Hepatic stellate cell (primary cell): ENCODE data around the gene SEMA4A.
A peak's percentile ranks its signal among the peaks of the same experiment; 100 is the strongest.
"Not testable (repeated sequence)": the region's sequence is repeated elsewhere in the genome, so short reads cannot be mapped to it uniquely, and the experiment has no call there.

Source experiments
- DNase-seq: peaks from one replicate; pipeline ENCODE4 v3.0.0; 2011; ENCODE audit warnings: low spot score

Gene SEMA4A

DNA sequence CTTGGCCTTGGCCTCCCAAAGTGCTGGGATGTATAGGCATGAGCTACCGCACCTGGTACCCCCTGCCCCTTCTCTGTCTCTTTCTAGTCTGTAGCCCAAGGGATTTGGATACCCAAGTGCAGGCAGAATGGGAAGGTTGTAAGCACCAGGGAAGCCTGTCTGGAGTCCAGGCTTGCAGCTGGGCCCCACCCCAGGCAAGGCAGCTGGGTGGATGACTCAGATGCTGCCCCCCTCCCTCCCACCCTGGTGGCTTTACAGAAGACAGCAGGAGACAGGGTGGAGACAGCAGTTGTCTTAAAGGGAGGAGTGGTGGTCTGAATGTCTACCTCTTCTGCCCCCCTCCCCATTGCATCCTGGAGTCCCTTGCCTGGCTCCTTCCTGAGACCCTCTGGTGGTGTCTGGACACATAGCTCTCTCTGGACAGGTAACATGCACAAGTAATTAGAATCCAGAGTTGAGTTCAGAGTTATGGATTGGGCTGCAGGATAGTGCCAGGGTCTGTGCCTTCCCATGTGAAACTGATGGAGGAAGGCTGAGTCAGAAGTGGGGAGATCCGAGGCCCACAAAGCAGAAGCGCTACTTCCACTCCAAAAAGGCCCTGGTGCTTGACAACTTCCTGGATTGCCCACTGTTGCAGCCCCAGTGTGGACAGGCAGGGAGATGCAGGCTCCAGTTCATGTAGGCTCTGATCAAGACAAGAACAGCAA, 33.7 kb upstream of the SEMA4A start:
- DNase-seq = peak; percentile 78

DNA sequence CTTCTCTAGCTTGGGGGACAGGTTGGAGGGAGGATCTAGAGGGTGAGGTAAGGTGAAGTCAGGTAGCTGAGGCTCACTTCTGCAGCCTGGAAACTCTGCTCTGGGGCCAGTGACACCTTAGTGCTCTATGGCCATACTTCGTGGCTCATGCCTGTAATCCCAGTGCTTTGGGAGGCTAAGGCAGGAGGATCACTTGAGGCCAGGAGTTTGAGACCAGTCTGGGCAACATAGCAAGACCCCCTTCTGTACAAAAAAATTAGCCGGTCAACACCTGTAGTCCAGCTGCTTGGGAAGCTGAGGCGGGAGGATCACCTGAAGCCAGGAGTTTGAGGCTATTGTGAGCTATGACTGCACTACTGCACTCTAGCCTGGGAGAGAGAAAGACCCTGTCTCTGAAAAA, 33.1 kb upstream of the SEMA4A start:
- DNase-seq = no peak

DNA sequence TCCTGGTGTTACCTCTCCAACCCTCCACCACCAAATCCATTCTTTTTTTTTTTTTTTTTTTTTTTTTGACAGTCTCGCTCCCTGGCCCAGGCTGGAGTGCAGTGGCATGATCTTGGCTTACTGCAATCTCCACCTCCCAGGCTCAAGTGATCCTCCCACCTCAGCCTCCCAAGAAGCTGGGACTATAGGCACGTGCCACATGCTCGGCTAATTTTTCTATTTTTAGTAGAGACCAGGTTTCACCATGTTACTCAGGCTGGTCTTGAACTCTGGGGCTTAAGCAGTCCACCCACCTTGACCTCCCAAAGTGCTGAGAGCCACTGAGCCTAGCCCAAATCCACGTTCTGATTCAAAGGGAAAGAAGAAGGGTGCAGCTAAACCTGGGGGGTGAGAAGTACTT, 32.4 kb upstream of the SEMA4A start:
- DNase-seq = not testable (repeated sequence)

DNA sequence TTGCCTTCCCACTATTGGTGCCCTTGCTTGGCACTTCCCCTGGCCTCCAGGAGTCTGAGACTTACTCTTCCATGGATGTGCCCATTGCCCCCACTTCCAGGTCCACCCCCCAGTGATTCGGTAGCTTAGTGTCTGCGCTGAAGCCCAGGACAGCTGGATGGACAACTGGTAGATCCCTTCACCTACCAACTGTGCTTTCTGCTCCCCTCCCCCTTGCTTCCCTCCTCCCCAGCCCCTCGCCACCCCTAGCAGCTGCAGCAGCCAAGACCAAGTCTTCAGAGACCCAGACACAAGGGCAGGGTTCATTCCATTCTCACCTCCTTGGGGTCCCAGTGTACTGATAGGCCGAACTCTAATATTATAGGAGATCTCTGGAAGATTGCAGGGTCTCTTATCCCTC, 31.9 kb upstream of the SEMA4A start:
- DNase-seq = no peak

DNA sequence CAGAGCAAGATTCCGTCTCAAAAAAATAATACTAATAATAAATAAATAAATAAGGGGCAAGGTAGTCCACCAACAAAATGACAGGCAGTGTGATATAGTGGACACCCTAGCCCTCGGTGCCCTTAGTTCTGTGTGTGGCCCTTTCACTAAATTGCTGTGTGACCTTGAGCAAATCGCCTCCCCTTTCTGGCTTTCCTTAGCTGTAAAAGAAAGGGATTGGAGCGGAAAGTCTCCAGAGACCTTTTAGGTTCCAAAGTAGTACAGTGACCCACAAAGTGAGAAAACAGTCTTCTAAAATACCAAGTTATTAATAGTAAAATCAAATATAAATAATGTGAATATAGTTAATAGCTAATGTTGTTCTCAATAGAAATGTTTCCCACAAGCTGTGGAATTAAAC, 31.3 kb upstream of the SEMA4A start:
- DNase-seq = no peak

DNA sequence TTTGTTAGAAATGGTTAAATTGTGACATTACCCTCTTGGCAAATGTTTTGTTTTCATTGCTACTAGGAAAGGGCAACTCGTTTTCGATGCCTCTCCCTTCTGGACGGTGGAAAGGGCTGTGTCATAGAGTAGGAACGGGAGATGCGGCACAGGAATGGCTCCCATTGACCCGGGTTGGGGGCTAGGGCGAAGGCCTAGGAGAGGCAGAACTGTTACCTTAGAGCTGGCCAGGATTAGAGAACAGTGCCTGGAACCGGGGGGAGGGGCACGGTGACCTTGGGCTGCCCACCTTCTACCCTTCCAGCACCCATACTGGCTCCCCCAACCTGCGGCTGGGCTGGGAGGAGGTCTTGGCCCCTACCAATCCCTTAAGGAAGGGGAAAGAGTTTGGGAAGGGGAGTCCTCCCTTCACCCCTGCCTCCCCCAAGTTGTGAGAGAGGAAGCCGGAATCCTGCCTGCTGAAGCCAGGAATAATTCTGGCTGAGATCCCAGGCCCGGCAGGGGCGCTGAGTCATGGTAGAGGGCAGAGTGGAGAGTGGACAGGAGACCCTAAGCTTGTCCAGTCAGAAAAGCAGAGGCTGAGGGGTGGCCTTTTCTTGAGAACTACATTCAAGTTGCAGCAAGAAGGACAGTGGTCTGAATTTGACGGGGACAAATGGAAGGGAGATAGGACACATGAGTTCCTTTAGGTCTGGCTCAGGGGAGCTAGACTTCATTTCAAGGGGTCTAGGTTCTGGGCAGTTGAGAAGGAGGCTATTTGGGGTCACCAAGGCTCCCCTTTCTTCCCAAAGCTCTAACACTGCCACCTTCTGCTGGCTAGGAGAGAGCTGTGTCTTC, 30.6 kb upstream of the SEMA4A start:
- DNase-seq = peak; percentile 59

DNA sequence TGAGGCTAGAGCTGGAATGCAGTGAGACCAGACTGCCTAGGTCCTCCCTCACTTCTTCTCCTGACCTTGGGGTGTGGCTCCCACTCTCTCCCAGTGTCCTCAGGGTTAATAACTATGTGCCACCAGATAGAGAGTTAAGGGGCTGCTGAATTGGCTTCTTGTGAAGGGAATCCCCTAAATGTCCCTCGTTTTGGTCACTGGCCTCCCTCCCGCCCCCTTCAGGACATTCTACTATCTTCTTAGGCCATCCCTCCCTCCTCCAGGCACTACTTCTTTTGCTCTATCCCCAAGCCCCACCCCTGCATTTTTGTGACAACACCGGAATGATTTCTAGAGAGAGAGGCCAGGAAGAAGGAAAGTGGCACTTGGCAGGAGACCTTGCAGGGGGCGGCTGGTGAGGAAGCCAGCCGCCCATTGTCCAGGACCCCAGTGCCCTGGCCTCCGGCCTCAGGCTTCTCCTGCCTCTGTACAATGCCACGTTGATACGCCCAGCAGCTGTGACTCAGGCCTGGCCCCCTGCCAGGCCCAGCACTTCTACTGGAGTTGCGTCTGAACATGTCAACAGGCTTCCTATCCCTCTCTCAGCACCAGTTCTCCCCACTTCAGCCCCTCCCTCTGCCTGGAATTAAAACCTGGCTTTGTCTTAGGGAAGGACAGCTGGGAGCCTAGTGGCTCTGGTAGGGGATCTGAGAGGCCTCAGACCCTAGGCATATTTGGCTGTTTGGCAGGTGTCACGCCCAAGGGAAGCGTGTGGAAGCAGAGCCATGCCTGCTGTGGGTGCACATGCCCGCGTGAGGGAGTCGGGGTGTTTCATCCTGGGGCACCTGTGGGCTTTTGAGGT, 29.8 kb upstream of the SEMA4A start:
- DNase-seq = peak; percentile 59

DNA sequence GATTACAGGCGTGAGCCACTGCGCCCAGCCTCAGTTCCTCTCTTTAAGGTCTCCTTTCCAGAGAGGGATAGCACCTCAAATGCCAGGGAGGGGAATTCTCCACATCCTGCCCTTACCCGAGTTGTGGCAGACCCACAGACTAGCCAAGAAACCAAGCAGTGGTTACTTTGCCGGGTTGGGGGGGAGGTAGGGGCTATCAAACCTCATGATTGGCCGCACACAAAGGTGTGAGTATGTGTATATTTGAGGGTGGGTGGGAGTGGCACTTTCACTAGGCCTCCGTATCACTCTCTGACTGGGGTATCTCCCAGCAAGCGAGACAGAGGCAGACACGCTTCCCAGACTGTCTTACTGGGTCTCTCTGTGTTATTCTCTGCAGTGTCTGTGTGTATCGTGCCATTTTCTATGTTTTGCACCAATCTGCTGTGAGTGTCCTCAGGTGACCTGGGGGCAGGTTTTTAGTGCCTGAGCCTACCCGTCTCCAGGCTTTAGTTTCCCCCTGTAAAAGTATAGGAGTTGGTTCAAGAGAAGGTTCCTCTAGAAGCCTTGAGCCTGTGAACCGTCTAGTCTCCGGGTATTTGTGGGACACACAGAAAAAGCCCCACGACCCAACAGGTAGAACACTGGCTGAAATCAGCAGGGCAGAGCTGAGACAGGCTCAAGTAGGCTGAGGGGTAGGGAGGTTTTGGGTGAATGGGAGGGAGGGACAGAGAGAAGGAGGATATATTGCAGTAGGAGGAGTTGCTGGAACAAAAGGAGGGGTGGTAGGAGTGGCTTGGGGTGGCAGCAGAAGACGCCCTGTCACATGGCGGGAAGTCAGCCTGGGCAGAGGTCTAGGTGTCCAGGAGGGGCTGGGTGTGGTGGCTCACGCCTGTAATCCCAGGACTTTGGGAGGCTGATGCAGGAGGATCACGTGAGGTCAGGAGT, 28.6 kb upstream of the SEMA4A start:
- no peak for DNase-seq

DNA sequence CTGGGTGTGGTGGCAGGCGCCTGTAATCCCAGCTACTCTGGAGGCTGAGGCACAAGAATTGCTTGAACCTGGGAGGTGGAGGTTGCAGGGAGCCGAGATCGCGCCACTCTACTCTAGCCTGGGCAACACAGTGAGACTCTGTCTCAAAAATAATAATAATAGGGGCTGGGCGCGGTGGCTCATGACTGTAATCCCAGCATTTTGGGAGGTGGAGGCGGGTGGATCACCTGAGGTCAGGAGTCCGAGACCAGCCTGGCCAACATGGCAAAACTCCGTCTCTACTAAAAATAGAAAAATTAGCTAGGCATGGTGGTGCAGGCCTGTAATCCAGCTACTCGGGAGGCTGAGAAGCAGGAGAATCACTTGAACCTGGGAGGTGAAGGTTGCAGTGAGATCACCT, 27.8 kb upstream of the SEMA4A start:
- not testable (repeated sequence) for DNase-seq

DNA sequence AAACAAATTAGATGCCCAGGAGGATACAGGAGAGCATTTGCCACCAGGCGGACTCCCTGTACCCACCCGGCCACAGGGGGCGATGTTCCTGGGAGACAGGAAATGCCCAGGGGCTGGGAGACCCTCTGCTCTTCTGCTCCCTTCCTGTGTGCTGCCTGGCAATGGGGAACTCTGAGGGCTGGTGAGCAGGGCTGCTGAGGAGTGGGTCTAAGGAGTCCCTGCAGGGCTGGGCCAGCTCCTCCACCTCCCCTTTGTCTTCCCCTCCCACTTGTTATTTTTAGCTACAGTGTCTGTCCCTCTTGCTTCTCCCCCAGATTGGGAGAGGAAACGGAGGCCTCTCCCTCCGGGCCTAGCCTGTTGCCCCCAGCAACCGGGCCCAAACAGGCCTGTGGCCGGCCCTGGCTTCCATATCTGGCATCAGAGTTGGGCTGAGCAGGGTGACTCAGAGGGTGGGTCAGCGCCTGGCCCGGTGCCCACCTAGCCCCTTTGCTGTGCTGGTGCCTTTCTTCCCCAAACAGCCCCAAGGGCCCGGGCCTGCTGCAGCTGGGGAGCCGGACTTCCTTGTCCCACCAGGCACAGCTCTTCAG, 27.2 kb upstream of the SEMA4A start:
- peak; percentile 84 for DNase-seq

DNA sequence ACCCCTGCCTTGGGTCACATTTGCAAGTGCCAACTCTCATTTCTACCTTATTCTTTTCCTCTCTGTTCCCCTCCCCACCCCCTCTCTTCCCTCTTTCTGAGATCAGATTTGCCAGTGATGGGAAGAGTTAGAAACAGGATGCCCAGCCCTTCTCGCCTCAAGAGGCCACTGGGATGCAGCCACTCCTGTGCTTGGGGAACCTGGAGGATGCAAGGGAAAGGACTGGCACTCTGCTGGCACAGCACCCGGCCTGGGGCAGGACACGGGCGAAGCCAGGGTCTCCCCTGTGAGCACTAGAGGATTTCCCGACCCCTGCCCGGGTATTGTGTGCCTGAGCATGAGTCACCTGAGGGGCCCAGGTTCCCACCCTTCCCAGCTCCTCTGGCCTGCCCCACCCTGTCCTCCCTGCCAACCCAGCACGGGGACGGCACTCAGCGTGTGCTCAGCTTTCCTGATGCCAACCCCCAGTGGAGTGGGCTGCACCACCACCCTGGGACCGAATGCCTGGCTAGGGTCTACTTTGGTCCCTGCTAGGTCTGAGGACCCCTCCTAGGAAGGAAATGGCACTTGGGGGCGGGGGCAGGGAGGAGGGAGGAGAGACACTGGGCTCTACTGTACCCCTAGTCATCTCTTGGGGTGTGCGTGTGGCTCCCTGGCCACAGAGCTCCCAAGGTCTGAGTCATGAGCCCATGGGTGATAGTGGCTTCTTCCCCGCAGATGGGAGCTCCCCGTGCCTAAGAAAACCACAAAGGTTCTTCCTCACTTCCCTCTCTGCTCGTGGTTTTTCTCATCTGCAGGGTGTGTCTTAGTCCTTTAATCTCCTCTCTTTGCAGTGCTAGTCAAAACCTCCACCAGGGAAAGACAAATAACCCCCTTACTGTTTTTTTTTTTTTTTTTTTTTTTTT, 26.5 kb upstream of the SEMA4A start:
- peak; percentile 69 for DNase-seq

DNA sequence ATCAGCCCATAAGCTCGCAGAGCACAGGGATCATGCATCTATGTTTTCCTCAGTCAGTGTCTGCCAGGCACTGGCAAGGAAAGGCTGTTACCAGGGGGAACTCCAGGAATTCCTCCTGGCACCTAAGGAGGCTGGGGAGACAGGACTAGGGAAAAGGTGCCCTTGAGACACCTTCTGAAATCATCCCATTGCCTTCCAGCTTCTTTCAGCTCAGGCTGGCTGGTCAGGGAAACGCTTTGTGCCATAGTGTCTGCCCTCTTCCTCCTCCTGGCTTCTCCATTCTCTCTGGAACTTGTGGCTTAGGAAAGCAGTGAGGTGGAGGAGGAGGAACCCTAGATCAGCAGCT, 25.1 kb upstream of the SEMA4A start:
- DNase-seq = no peak

DNA sequence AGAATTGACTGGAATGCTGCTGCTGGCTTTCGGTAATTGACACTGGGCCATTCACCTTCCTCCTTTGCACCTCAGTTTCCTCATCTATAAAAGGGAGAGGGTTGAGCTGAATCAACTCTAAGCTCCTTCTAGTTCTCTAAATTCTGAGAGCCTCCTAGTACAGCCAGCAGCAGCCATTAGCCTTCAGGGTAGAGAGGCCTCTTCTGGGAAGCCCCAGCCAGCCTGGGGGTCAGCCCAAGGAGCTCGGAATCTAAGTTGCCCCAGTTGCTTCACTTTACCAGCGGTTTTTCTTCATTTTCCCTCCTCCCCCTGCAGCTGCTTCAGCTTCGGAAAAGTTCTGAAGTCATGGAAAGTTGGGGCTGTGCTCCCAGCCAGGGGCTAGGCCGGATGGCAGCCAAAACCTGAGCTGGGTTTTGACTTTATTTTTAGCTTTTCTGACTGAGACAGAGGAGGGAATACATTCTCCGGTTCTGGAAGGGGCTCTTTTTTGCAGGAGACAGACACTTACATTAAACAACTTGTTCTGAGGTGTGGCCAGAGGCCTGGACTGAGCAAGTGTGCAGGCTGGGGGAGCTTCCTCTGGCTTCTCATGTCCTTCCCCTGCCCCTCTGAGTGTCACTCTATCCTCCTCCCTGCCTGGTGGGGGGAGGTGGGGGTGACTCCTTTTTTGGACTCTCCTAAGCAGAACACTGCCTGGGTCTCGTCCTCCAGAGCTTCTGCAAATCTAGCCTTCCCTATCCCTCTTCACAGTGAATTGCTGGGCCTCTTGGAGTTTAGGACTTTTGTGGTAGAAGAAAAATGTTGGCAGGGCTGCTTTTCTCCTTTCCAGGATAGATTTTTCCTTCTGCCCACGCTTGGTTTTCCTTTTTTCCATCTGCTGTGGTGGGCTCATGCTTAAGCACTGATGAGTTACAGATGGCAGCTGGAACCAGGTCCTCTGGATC, 24.5 kb upstream of the SEMA4A start:
- DNase-seq = no peak

DNA sequence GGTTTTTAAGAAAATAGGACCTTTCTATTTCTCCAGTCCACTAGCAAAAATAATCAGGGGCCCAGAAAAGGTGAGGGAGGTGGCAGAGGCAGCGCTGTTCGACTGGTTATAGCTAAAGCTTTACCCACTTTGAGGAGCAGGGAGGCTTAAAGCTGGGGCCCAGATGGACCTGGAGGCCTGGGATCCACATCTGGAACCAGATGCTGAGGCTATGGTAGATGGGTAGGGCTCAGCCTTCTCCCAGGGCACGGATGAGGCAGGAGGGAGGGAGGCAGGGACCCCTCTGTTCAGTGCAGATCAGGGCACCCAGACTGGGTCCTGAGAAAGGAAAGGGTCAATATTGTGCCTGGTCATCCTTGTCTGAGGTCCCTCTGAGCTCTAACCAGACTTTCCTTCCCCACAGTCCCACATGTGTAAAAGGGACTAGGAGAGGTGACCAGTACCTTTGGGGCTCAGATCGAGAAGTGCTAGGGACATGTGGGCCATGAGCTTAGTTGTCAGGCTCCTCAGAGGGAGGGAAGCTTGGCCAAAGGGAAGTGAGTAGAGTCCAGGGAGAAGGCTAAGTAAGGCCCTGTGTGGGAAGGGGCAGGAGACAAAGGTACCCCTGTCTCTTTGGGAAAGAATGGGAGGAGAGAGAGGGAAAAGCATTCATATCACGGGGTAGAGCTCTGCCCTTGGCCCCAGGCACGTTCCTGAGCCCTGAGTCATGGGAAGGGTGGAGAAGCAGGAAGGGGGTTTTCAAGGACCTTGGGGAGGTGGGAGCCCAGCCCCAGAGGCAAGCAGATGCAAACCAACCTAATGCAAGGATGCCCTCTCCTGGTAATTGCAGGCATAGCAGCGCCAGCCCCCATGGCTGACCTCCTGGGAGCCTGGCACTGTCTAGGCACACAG, 23.5 kb upstream of the SEMA4A start:
- DNase-seq = peak; percentile 89

DNA sequence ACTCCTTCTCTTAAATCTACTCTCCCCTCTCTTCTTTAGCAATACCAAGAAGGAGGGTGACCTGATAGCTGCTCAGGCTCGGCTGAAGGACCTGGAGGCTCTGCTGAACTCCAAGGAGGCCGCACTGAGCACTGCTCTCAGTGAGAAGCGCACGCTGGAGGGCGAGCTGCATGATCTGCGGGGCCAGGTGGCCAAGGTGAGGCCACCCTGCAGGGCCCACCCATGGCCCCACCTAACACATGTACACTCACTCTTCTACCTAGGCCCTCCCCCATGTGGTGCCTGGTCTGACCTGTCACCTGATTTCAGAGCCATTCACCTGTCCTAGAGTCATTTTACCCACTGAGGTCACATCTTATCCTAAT, 22.8 kb upstream of the SEMA4A start:
- no peak for DNase-seq

DNA sequence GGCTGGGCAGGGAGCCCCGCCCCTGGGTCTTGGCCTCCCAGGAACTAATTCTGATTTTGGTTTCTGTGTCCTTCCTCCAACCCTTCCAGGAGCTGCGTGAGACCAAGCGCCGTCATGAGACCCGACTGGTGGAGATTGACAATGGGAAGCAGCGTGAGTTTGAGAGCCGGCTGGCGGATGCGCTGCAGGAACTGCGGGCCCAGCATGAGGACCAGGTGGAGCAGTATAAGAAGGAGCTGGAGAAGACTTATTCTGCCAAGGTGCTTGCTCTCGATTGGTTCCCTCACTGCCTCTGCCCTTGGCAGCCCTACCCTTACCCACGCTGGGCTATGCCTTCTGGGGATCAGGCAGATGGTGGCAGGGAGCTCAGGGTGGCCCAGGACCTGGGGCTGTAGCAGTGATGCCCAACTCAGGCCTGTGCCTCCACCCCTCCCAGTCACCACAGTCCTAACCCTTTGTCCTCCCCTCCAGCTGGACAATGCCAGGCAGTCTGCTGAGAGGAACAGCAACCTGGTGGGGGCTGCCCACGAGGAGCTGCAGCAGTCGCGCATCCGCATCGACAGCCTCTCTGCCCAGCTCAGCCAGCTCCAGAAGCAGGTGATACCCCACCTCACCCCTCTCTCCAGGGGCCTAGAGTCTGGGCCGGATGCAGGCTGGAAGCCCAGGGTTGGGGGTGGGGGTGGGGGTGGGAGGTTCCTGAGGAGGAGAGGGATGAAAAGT, 18.5 kb upstream of the SEMA4A start:
- DNase-seq = no peak
